SU-DHL-6 (cell line): Measurements from ENCODE around the gene SRD5A1.
A peak's percentile ranks its signal among the peaks of the same experiment; 100 is the strongest.

Experiments used
- H2AFZ ChIP-seq: fragments of 200-600 bp; sonication (generic); 2 replicates; pipeline ENCODE4 v1.6.1; 2014; ENCODE audit warnings: low read depth, mild to moderate bottlenecking, moderate library complexity, mixed read lengths, antibody characterized with exemption, low read length; ENCODE audit not compliant: severe bottlenecking
- H3F3A ChIP-seq: fragments of 200-600 bp; shearing (Covaris generic); 2 replicates; pipeline ENCODE4 v1.6.0; 2016; ENCODE audit warnings: antibody characterized with exemption, mild to moderate bottlenecking; ENCODE audit not compliant: insufficient read depth
- H3K27ac ChIP-seq: fragments of 200-600 bp; sonication (generic); 2 replicates; pipeline ENCODE4 v1.5.1; 2016; ENCODE audit warnings: low read depth, mild to moderate bottlenecking, low read length, moderate library complexity, mixed read lengths
- H3K27me3 ChIP-seq: fragments of 200-600 bp; sonication (generic), shearing (Covaris generic); 2 replicates; pipeline ENCODE4 v1.6.0; 2014; ENCODE audit warnings: mild to moderate bottlenecking, low read length
- H3K36me3 ChIP-seq: fragments of 200-600 bp; sonication (generic); 2 replicates; pipeline ENCODE4 v1.6.1; 2014; ENCODE audit warnings: mild to moderate bottlenecking, low read length, mixed read lengths
- H3K4me2 ChIP-seq: fragments of 300-600, 200-600 bp; shearing (Covaris generic), sonication (generic); 2 replicates; pipeline ENCODE4 v1.6.0; 2014; ENCODE audit warnings: low read length, low read depth, mild to moderate bottlenecking; ENCODE audit not compliant: poor library complexity, severe bottlenecking
- H3K4me3 ChIP-seq: fragments of 200-600 bp; sonication (generic); 2 replicates; pipeline ENCODE4 v1.5.1; 2014; ENCODE audit warnings: antibody characterized with exemption, low read length, mild to moderate bottlenecking, mixed read lengths; ENCODE audit not compliant: insufficient read depth, poor library complexity, severe bottlenecking
- H3K79me2 ChIP-seq: fragments of 200-600 bp; sonication (generic); 2 replicates; pipeline ENCODE4 v1.6.1; 2014; ENCODE audit warnings: mild to moderate bottlenecking, low read length, moderate library complexity; ENCODE audit not compliant: insufficient read depth
- H3K9ac ChIP-seq: fragments of 200-600 bp; sonication (generic); 2 replicates; pipeline ENCODE4 v1.7.0; 2014; ENCODE audit warnings: mild to moderate bottlenecking, low read length
- H3K9me2 ChIP-seq: fragments of 200-600 bp; sonication (generic); replicated peaks from 2 replicates; pipeline ENCODE4 v1.6.1; 2014; ENCODE audit warnings: low read length; ENCODE audit not compliant: insufficient read depth
- H3K9me3 ChIP-seq: fragments of 200-600 bp; sonication (generic); 2 replicates; pipeline ENCODE4 v1.6.1; 2014; ENCODE audit warnings: low read length, mixed read lengths; ENCODE audit not compliant: insufficient read depth
- H4K20me1 ChIP-seq: fragments of 200-600 bp; sonication (generic); 2 replicates; pipeline ENCODE4 v1.6.1; 2014; ENCODE audit warnings: low read depth, mild to moderate bottlenecking, antibody characterized with exemption, low read length, moderate library complexity, mixed read lengths
- CTCF ChIP-seq: fragments of 200-600 bp; sonication (generic); IDR thresholded peaks from one replicate; pipeline ENCODE4 v1.5.1; 2017; ENCODE audit warnings: antibody characterized with exemption, mild to moderate bottlenecking, low read length, moderate library complexity; ENCODE audit not compliant: insufficient read depth, poor library complexity, severe bottlenecking
- EZH2phosphoT487 ChIP-seq: fragments of 200-600 bp; sonication (generic), shearing (Covaris generic); conservative IDR thresholded peaks from 2 replicates; pipeline ENCODE4 v1.6.1; 2018; ENCODE audit warnings: mild to moderate bottlenecking, antibody characterized with exemption, low read length, moderate library complexity, mixed read lengths

Gene SRD5A1

GRCh38 chr5:6631441-6631840 is 1.8 kb upstream of the SRD5A1 start:
- Histone ChIP-seq H3K4me2 (peak overlapping the region; percentile 89), H3F3A (peaks cover 7% of the 10 kb centered on the region; the same call in 1 of the 2 replicates), H4K20me1 (peaks cover 10% of the 10 kb centered on the region; the same call in 1 of the 2 replicates), H3K9me3 (no peaks in the 10 kb centered on the region), H3K27ac (no peak overlapping the region), H3K9me2 (no peaks in the 10 kb centered on the region), H3K4me3 (peak overlapping the region; percentile 86), H3K27me3 (no peaks in the 10 kb centered on the region), H2AFZ (no peak overlapping the region), H3K9ac (peak overlapping the region; percentile 95), H3K79me2 (peaks cover 70% of the 10 kb centered on the region), H3K36me3 (peaks cover 29% of the 10 kb centered on the region)
- no peak for TF ChIP-seq CTCF
- no peak for TF ChIP-seq EZH2phosphoT487

DNA sequence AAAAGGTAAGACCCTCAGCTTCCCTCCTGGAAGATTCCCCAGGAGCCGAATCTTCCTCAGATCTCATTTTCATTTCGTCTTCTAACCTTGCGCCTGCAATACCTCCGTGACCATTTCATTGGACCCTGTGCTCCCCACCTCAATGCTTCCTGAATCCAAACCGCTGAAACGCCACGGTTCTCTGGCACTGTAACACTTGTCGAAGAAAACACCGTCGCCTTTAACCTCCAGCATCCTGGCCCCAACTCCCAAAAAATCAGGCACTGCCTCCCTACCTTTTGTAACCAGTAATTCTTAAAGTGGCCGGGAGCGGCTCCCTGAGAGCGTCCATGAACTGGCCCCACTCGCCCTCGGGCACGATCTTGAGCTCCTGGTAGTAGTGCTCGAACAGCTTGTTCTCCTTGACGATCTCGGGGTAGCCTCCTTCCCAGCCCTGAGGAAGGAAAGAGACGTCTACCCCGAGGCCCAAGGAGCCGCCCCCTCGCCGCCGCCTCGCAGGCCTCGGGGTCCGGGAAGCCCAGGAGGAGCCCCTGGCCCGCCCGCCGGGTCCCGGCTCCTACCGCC is 834 bp upstream of the SRD5A1 start:
- peak overlapping the region; percentile 86 for H3K4me3 ChIP-seq
- no peaks in the 10 kb centered on the region for H3K9me2 ChIP-seq
- H3K79me2 ChIP-seq, result peaks cover 61% of the 10 kb centered on the region
- no peaks in the 10 kb centered on the region for H3K27me3 ChIP-seq
- peak overlapping the region; percentile 95 for H3K9ac ChIP-seq
- peaks cover 20% of the 10 kb centered on the region for H3K36me3 ChIP-seq
- H3K4me2 ChIP-seq, result peak overlapping the region; percentile 89
- peaks cover 4% of the 10 kb centered on the region; the same call in 1 of the 2 replicates for H3F3A ChIP-seq
- no peak for TF ChIP-seq EZH2phosphoT487
- no peak for TF ChIP-seq CTCF
- H2AFZ ChIP-seq, result peak overlapping the region; percentile 90
- peaks cover 10% of the 10 kb centered on the region; the same call in 1 of the 2 replicates for H4K20me1 ChIP-seq
- H3K9me3 ChIP-seq, result no peaks in the 10 kb centered on the region
- peak overlapping the region; percentile 74 for H3K27ac ChIP-seq

- Histone ChIP-seq H3K9me3 (no peaks in the 10 kb centered on the region), H3K36me3 (peaks cover 10% of the 10 kb centered on the region; the same call in 1 of the 2 replicates), H3K9me2 (no peaks in the 10 kb centered on the region), H2AFZ (peak overlapping the region; percentile 90), H3K4me2 (peak overlapping the region; percentile 89), H3K4me3 (peak overlapping the region; percentile 86), H3K27me3 (no peaks in the 10 kb centered on the region), H3K79me2 (peaks cover 48% of the 10 kb centered on the region), H4K20me1 (peaks cover 10% of the 10 kb centered on the region; the same call in 1 of the 2 replicates), H3K27ac (0 out of 2 replicates have a peak overlapping the region, but pooled peaks have one; percentile 74), H3F3A (no peaks in the 10 kb centered on the region), H3K9ac (peak overlapping the region; percentile 95)
- TF ChIP-seq CTCF (no peak), EZH2phosphoT487 (no peak)
These were observed 417 bp downstream of the SRD5A1 start for GRCh38 chr5:6633469-6634245.
